Peyer's patch (tissue), 4 donors: ENCODE results near the gene TMIE. TPM values are rescaled to one million over a fixed set of nuclear protein-coding genes. Genes with fewer than 3 reads are reported as not detected.

Experiments
- DNase-seq, 3 donors: peaks; one replicate each; pipeline ENCODE4 v3.0.0-alpha.2; 2017 to 2019
- H3K27ac ChIP-seq, 4 donors: fragments of 200-600 bp; sonication (generic); one replicate each; pipeline ENCODE4 v1.5.1; 2016 to 2019
- H3K27me3 ChIP-seq, 2 donors: fragments of 200-600 bp; sonication (generic); one replicate each; pipeline ENCODE4 v1.5.1; 2019
- H3K36me3 ChIP-seq, 3 donors: fragments of 200-600 bp; sonication (generic); one replicate each; pipeline ENCODE4 v1.5.1; 2016 to 2019
- H3K4me1 ChIP-seq, 4 donors: fragments of 200-600 bp; sonication (generic); one replicate each; pipeline ENCODE4 v1.5.1; 2016 to 2019
- H3K4me3 ChIP-seq, 4 donors: fragments of 200-600 bp; sonication (generic); 1 replicate in 3 of 4; 2 replicates in 1 of 4; pipeline ENCODE4 v1.5.1; 2016 to 2019; ENCODE audit warnings: mild to moderate bottlenecking in 1 of 4
- H3K9me3 ChIP-seq, 4 donors: fragments of 200-600 bp; sonication (generic); one replicate each; pipeline ENCODE4 v1.5.1; 2016 to 2019; ENCODE audit warnings: mild to moderate bottlenecking in 1 of 4
- POLR2A ChIP-seq, 2 donors: fragments of 450-650 bp; IDR thresholded peaks; one replicate each; pipeline ENCODE4 v1.5.1; 2017; ENCODE audit warnings: antibody characterized with exemption in 2 of 2, mild to moderate bottlenecking in 2 of 2, moderate library complexity in 2 of 2
- total RNA-seq, 4 donors: library from RNA; depleted of rRNA; stranded (reverse); fragments of >200 nt; gene quantifications; one replicate each; pipeline ENCODE4 v1.1.0, GENCODE V29; 2016
- TF ChIP-seq, protein P1 (sequence below), 6 experiments: fragments of 450-650 bp in 4 of 6; fragments of 200-600 bp in 2 of 6; sonication (generic) in 1 of 6; IDR thresholded peaks; one replicate each; pipeline ENCODE4 v1.5.1; 2017 to 2019; ENCODE audit warnings: antibody characterized with exemption in 6 of 6, mild to moderate bottlenecking in 3 of 6, moderate library complexity in 1 of 6

The TMIE gene
- total RNA-seq, 4 donors from 2014 or later: 1.3 TPM; not detected in 3

DNA sequence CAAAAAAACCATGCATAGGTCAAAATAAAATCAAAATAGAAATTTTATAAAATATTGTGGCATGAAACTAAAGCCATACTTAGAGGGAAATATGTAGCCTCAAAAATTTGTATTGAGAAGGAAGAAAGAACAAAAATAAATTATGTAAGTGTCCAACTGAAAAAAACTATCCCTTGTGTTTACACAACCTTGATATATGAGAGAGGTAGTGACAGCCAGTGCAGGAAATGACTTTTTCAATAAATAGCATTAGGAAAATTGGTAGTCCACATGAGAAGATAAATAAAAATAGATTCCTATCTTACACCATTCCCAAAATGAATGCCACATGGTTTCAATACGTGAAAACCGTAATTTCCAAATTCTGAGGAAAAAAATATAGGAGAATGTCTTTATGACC, 29.6 kb downstream of the TMIE start:
- no peak for DNase-seq
- Histone ChIP-seq H3K4me1 (no peaks in the 10 kb centered on the region), H3K4me3 (no peak overlapping the region), H3K36me3 (no peaks in the 10 kb centered on the region), H3K9me3 (no peaks in the 10 kb centered on the region), H3K27me3 (no peaks in the 10 kb centered on the region), H3K27ac (no peak overlapping the region)
- TF ChIP-seq POLR2A (IDR thresholded peaks at IDR 0.05): no peak
- TF ChIP-seq, protein P1, sequence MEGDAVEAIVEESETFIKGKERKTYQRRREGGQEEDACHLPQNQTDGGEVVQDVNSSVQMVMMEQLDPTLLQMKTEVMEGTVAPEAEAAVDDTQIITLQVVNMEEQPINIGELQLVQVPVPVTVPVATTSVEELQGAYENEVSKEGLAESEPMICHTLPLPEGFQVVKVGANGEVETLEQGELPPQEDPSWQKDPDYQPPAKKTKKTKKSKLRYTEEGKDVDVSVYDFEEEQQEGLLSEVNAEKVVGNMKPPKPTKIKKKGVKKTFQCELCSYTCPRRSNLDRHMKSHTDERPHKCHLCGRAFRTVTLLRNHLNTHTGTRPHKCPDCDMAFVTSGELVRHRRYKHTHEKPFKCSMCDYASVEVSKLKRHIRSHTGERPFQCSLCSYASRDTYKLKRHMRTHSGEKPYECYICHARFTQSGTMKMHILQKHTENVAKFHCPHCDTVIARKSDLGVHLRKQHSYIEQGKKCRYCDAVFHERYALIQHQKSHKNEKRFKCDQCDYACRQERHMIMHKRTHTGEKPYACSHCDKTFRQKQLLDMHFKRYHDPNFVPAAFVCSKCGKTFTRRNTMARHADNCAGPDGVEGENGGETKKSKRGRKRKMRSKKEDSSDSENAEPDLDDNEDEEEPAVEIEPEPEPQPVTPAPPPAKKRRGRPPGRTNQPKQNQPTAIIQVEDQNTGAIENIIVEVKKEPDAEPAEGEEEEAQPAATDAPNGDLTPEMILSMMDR (IDR thresholded peaks at IDR 0.05): no peak

DNA sequence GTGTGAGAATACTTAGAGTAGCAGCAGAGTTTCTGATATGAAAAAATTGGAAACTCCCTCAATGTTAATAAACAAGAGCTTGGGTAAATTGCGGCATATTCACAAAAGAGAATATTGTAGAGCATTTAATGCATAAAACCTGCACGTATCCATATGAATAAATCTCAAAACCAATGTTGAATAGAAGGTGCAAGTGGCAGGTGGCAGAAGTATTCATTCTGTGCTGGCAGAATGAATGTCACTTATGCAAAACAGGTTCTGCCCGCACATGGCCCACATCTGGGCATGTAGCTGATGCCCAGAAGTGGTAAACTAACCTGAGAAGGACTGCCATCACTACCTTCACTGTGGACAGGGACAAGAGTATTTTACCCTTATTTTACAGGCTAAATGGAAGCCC, 30.6 kb downstream of the TMIE start:
- Histone ChIP-seq H3K27me3 (no peaks in the 10 kb centered on the region), H3K4me1 (no peaks in the 10 kb centered on the region), H3K27ac (no peak overlapping the region), H3K9me3 (no peaks in the 10 kb centered on the region), H3K36me3 (no peaks in the 10 kb centered on the region), H3K4me3 (no peak overlapping the region)
- DNase-seq: peak in 1 of 3 donors; percentile 7
- no peak for TF ChIP-seq POLR2A (IDR thresholded peaks at IDR 0.05)
- TF ChIP-seq, protein P1 (IDR thresholded peaks at IDR 0.05): no peak

DNA sequence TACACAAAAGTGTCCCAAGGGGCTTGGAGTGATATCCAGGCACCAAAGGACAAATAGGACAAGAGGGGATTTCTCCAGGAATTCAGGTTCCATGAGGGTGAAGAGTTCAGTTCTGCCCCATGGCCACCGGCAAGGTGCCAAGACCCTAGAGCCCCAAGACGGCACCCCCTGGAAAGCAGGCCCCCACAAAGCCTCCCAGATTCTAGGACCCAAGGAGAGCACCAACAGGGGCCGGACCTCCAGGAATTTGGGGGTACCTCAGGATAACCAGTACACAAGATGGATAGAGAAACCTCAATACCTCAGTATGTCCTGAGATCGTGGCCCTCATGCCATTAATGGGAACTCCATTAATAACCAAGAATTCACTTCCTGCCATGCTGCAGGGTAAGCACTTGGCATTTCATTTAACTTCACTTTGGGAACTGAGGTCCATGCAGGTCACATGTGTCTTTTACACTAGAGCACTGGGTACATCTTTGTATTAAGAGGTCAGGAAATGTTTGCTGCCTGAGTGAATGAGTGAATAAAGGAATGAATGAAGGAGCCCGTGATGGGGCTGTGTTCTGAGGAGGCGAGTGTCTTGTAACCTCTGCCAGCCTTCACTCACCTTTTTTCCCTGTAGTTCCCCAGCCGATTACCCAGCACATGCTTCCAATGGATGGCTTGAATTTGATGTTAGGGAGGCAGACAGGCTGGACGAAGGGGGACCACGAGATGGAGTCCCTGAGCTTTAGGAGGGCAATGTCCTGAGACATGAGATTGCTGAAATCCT, 32.0 kb downstream of the TMIE start:
- H3K9me3 ChIP-seq: no peaks in the 10 kb centered on the region
- no peak for TF ChIP-seq POLR2A (IDR thresholded peaks at IDR 0.05)
- TF ChIP-seq, protein P1 (IDR thresholded peaks at IDR 0.05): no peak
- H3K27me3 ChIP-seq: no peaks in the 10 kb centered on the region
- H3K4me1 ChIP-seq: no peaks in the 10 kb centered on the region
- DNase-seq: peak in 1 of 3 donors; percentile 15
- H3K4me3 ChIP-seq: no peak overlapping the region
- no peaks in the 10 kb centered on the region for H3K36me3 ChIP-seq
- no peak overlapping the region for H3K27ac ChIP-seq

DNA sequence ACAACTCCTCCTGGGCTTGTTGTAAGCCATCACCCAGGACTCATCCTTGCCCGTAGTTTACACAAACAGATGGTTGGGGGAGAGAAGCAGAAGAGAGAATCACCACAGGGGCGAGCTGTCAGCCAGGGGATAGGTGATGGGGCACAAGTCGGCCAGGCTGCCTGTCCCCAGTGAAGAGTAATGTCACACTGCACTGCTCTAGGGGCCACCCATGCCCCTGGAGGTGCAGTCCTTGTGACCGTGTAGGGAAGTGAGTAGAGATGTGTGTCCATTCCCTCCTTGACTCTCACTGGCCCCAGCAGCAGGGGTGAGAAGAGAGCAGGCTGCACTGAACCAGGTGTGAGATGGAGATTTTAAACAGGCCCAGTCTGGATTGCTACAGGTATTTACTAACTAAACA, 33.6 kb downstream of the TMIE start:
- H3K4me1 ChIP-seq: no peaks in the 10 kb centered on the region
- no peaks in the 10 kb centered on the region for H3K27me3 ChIP-seq
- H3K4me3 ChIP-seq: no peak overlapping the region
- no peak for DNase-seq
- no peaks in the 10 kb centered on the region for H3K36me3 ChIP-seq
- no peak for TF ChIP-seq POLR2A (IDR thresholded peaks at IDR 0.05)
- TF ChIP-seq, protein P1 (IDR thresholded peaks at IDR 0.05): no peak
- H3K9me3 ChIP-seq: no peaks in the 10 kb centered on the region
- H3K27ac ChIP-seq: no peak overlapping the region

DNA sequence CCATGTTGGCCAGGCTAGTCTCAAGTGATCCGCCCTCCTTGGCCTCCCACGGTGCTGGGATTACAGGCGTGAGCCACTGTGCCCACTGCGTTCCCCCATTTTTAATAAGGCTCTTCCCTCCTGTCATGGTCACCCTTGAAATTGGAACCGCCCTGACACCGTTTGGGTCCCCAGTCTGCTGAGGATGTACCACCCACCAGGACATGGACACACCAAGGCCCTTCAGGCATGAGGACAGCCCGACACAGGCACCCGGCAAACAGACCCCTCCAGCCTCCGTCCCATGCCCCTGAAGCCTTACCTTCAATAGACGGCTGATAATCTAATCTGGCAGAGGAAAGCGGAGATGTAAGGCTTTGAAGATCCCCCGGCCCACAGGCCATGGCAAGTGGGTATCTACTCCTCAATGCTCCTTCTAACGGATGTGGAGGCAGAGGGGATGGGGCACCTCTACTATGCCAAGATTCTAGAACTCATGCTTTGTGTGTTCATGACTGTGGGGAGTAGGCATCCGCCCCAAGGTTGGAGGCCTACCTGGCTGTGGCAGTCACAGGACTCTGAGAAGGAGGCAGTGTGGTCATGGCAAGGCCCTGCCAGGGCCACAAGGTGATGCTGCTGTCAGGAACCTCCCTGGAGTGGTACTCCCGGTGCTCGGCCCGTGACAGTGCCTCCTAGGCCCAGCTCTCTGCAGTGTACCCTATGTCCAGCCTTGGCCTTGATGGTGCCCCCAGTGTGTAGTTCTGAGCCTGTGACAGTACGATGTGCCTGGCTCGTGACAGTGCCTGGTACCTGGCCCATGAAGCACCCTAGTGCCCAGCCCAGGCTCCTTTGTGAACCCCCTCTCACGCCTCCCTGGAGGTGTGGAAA, 35.0 kb downstream of the TMIE start:
- H3K27ac ChIP-seq: no peak overlapping the region
- no peak for TF ChIP-seq POLR2A (IDR thresholded peaks at IDR 0.05)
- TF ChIP-seq, protein P1 (IDR thresholded peaks at IDR 0.05): no peak
- no peaks in the 10 kb centered on the region for H3K36me3 ChIP-seq
- DNase-seq: peak in 1 of 3 donors; percentile 27
- no peaks in the 10 kb centered on the region for H3K4me1 ChIP-seq
- no peak overlapping the region for H3K4me3 ChIP-seq
- no peaks in the 10 kb centered on the region for H3K27me3 ChIP-seq
- no peaks in the 10 kb centered on the region for H3K9me3 ChIP-seq
